Central memory CD8-positive, alpha-beta T cell (primary cell): Measurements from ENCODE around the gene EFCAB6.

Experiments used
- ATAC-seq: fragments of 150-1000 bp; cut with Tn5 transposase; replicated peaks from 2 replicates; pipeline ENCODE4 v1.10.0; 2022; ENCODE audit warnings: mild to moderate bottlenecking, moderate FRiP score, moderate number of reproducible peaks; ENCODE audit not compliant: poor library complexity, severe bottlenecking; ENCODE audit errors: extremely low read depth
- DNase-seq, 2 donors: peaks; one replicate each; pipeline ENCODE4 v3.0.0; 2021; ENCODE audit warnings: low spot score in 2 of 2
- H3K27ac Mint-ChIP-seq: one replicate; pipeline ENCODE4 v1.8.0; 2022; ENCODE audit warnings: low read depth, mild to moderate bottlenecking, moderate library complexity, mixed read lengths
- H3K27me3 Mint-ChIP-seq: one replicate; pipeline ENCODE4 v1.8.0; 2022; ENCODE audit warnings: mixed read lengths
- H3K36me3 Mint-ChIP-seq: one replicate; pipeline ENCODE4 v1.8.0; 2022; ENCODE audit warnings: mild to moderate bottlenecking, moderate library complexity, mixed read lengths; ENCODE audit not compliant: insufficient read depth
- H3K4me1 Mint-ChIP-seq: one replicate; pipeline ENCODE4 v1.8.0; 2022; ENCODE audit warnings: mixed read lengths
- H3K4me3 Mint-ChIP-seq: one replicate; pipeline ENCODE4 v1.8.0; 2022; ENCODE audit warnings: mild to moderate bottlenecking, moderate library complexity, mixed read lengths
- H3K9me3 Mint-ChIP-seq: one replicate; pipeline ENCODE4 v1.8.0; 2022; ENCODE audit warnings: mixed read lengths

EFCAB6 gene

DNA sequence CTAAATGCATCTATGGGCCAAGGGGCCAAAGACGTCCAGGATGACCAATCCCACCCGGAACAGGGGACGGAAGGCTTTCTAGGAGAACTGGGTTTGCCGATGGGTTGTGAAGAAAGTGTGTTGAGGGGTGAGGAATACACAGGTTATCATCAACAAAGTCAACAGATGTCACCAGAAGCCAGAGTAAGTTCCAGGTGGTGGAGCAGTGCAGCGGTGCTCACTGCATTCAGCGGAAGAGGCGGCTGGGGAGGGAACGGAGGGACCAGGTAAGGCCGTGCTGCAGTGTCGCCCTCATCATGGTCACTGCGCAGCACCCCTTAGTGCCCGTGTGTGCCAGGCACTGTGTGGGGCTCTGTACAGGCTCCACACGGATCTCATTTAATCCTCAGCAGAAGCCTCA lies 176.0 kb downstream of the EFCAB6 start:
- no peak for DNase-seq
- Mint-ChIP-seq H3K4me3 (no peak overlapping the region), H3K27ac (no peak overlapping the region), H3K27me3 (peaks cover 38% of the 10 kb centered on the region), H3K4me1 (no peaks in the 10 kb centered on the region), H3K36me3 (no peaks in the 10 kb centered on the region), H3K9me3 (peaks cover 9% of the 10 kb centered on the region)
- ATAC-seq: no peak

DNA sequence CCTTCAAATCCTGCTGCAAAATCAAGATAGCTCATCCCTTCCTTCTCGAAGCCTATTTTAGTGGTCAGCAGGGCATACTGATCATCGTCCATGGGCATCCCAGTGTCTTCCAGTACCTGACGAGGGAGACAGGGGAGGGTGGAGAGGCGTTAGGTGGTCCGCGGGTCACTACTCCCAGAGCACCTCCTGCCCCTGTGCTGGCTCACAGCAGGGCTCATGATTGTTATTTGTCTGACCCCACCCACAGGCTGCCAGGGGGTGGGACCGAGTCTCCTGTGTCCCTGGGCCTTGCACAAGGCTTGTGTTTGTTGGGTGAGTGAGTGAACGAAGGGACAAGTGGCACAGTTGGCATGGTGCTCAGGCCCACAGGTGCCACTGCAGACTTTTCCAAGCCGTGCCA lies 177.0 kb downstream of the EFCAB6 start:
- Mint-ChIP-seq H3K9me3 (peaks cover 9% of the 10 kb centered on the region), H3K27ac (no peak overlapping the region), H3K36me3 (no peaks in the 10 kb centered on the region)

DNA sequence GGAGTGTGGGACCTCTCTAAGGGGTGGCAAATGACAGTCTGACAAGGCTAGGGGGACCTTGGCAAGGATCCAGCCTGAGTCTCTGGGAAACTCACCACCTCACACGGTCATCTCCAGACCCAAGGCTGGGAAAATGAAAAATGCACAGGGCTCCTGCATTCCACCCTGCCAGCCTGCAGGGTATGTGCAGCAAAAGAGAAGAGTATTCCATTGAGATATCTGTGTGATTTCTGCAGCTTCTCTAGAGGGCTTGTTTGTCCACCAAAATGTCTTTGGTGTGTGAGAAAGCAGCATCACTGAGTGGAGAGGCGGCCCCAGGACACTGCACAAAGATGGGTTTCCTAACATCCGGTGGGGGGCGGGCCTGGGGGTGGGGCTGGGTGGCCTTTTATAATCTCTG lies 177.8 kb downstream of the EFCAB6 start:
- no peak overlapping the region for H3K4me3 Mint-ChIP-seq
- peaks cover 29% of the 10 kb centered on the region for H3K27me3 Mint-ChIP-seq
- H3K4me1 Mint-ChIP-seq: no peaks in the 10 kb centered on the region
- H3K36me3 Mint-ChIP-seq: no peaks in the 10 kb centered on the region
- H3K9me3 Mint-ChIP-seq: peaks cover 3% of the 10 kb centered on the region
- no peak for ATAC-seq
- no peak for DNase-seq
- H3K27ac Mint-ChIP-seq: no peak overlapping the region

More for the DNA sequence above, 177.0 kb downstream of the EFCAB6 start:
- Mint-ChIP-seq H3K27me3 (peaks cover 37% of the 10 kb centered on the region), H3K4me1 (no peaks in the 10 kb centered on the region), H3K4me3 (no peak overlapping the region)
- DNase-seq: no peak
- no peak for ATAC-seq

DNA sequence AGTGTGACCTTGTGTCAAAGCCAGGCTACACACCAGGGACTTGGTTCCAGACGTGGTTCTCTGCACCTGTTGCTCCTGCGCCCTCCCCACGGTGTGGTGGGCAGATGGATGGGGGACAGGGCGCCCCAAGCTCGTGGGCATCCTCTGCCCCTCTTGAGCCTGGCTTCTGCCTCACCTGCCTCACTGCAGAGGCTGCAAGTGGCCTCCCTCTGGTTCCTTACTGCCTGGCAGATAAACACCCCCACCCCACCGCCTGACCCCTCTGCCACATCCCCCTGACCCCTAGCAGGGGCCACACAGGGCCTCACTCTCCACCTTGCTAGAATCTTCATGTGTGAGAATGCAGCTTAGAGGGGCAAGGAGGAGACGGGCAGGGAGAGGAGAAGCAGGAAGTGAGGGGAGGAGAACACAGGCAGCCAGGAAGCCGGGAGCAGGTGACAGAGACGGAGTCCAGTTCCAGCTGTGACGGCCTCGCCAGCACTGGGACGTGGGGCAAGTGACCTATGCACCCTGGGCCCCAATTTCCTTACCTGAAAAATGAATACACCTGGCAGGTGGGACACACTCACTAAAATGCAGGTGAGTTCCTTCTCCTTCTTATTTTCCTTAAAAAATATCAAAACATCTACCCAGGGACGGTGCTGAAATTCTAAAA lies 178.3 kb downstream of the EFCAB6 start:
- H3K4me1 Mint-ChIP-seq: no peaks in the 10 kb centered on the region
- ATAC-seq (no peak), DNase-seq (no peak)
- H3K9me3 Mint-ChIP-seq: no peaks in the 10 kb centered on the region
- no peak overlapping the region for H3K27ac Mint-ChIP-seq
- H3K27me3 Mint-ChIP-seq: peaks cover 26% of the 10 kb centered on the region
- no peak overlapping the region for H3K4me3 Mint-ChIP-seq
- no peaks in the 10 kb centered on the region for H3K36me3 Mint-ChIP-seq

DNA sequence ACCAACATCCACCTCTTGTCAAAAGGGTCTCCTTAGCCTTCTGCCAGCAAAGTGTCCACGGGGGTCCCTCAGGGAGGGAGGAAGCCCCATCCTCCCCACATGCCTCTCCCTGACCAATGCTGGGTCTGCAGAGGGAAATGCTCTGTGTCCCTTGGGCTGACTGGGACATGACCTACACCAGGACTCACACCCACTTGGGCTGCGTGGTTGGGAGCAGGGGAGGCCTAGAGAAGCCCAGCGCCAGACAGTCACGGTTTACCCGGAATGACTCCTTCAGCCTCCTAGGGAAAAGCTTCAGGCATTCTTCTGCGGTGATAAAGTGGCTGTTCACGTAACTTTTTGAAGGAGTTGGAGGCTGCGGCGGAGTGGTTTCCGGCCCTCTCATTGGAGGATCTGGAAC lies 180.3 kb downstream of the EFCAB6 start:
- H3K27ac Mint-ChIP-seq: no peak overlapping the region
- H3K9me3 Mint-ChIP-seq: no peaks in the 10 kb centered on the region
- H3K27me3 Mint-ChIP-seq: peaks cover 21% of the 10 kb centered on the region
- ATAC-seq (no peak), DNase-seq (no peak)
- no peaks in the 10 kb centered on the region for H3K36me3 Mint-ChIP-seq
- no peaks in the 10 kb centered on the region for H3K4me1 Mint-ChIP-seq
- no peak overlapping the region for H3K4me3 Mint-ChIP-seq

DNA sequence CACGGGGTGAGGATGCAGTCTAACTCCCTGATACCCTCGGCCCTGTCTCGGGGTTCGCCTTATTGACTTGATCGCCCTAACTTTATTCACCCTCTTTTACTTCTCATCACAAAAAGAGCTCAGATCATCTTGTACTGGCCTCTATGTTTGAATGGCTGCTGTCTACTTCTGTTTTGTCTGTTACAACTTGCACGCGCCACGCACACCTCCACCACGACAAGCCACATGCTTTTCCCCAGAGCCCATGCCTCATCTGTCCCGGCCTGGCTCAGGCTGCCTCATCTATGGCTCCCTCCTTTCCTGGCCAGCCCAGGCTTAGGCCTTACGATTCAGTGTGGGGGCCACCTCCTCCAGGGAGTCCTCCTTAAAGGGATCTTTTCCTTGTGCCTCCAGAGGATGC lies 180.9 kb downstream of the EFCAB6 start:
- H3K4me1 Mint-ChIP-seq: no peaks in the 10 kb centered on the region
- DNase-seq (no peak), ATAC-seq (no peak)
- no peak overlapping the region for H3K4me3 Mint-ChIP-seq
- H3K36me3 Mint-ChIP-seq: no peaks in the 10 kb centered on the region
- no peak overlapping the region for H3K27ac Mint-ChIP-seq
- H3K27me3 Mint-ChIP-seq: peaks cover 21% of the 10 kb centered on the region
- no peaks in the 10 kb centered on the region for H3K9me3 Mint-ChIP-seq

DNA sequence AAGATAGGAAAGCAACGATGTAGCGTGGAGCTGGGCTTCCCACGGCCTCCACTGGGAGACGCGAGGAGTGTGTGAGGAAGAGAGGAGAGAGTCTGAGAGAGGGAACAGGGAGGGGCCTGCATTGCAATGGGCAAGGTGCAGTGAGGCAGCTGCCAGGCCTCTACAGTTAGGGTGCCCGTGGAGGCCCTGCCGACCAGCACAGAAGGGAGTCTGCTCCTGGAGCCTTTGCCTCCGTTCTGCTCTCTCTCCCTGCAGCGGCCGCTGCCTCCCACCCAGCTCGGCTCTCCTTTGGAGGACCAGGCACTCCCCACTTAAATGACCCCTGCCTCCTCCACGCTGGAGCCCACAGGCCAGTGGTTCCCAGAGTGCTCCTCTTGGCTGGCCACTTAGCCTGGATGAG lies 181.7 kb downstream of the EFCAB6 start:
- ATAC-seq: no peak
- Mint-ChIP-seq H3K4me3 (no peak overlapping the region), H3K36me3 (no peaks in the 10 kb centered on the region), H3K9me3 (no peaks in the 10 kb centered on the region), H3K27me3 (peaks cover 14% of the 10 kb centered on the region), H3K27ac (no peak overlapping the region), H3K4me1 (no peaks in the 10 kb centered on the region)
- no peak for DNase-seq

DNA sequence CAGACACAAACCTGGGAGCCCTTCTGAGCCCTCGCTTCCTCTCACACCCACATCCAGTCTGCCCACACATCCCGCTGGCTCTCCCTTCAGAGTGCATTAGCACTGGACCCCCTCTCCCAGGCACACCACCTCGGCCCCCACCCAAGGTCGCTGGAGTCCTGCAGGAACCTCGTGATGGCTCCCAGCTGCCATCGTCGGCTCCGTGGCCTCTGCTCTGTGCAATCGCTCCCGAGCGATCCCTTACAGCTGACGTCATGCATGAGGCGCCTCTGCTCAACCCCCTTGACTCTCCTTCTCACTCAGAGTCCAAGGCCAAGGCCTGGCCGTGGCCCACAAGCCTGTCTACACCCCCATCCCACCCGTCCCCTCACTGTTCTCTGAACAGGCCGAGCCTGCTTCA lies 183.9 kb downstream of the EFCAB6 start:
- H3K9me3 Mint-ChIP-seq: no peaks in the 10 kb centered on the region
- no peak for ATAC-seq
- H3K4me3 Mint-ChIP-seq: no peak overlapping the region

DNA sequence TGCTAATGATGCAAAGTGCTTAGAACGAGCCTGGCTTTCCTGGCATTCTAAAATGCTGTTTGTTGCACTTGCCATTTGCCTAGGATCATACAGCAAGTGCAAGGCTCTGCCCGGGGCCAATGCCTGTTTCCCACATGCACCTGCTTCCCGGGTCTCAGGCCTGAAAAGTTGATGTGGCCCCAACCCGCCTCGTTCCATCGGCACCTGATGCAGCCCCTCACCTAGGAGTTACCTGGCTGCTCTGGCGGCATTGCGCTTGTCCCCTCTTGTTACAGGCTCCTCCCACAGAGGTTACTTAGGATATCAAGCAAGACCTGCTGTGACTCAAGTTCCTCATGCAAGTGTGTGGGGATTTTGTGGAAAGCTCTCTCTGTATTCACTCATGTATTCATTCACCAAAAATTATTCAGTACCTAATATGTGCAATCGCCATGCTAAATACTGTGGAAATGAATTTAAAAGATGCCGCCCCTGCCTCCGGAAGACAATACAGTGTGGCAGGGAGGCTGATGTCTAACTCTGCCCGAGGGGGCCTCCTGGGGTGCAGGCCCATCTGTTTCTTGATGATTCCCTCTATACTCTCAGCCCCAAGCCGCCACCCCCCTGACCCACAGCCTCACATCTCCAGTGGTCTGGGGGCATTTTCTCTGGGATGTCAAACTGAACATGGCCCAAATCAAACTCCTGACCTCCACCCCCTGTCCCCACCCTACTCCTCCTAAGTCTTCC lies 184.5 kb downstream of the EFCAB6 start:
- no peaks in the 10 kb centered on the region for H3K36me3 Mint-ChIP-seq
- ATAC-seq (no peak), DNase-seq (no peak)
- peaks cover 24% of the 10 kb centered on the region for H3K27me3 Mint-ChIP-seq
- H3K27ac Mint-ChIP-seq: no peak overlapping the region
- H3K9me3 Mint-ChIP-seq: no peaks in the 10 kb centered on the region
- no peaks in the 10 kb centered on the region for H3K4me1 Mint-ChIP-seq
- no peak overlapping the region for H3K4me3 Mint-ChIP-seq

More for the DNA sequence above, 183.9 kb downstream of the EFCAB6 start:
- Mint-ChIP-seq H3K27ac (no peak overlapping the region), H3K4me1 (no peaks in the 10 kb centered on the region), H3K36me3 (no peaks in the 10 kb centered on the region), H3K27me3 (peaks cover 24% of the 10 kb centered on the region)
- no peak for DNase-seq

DNA sequence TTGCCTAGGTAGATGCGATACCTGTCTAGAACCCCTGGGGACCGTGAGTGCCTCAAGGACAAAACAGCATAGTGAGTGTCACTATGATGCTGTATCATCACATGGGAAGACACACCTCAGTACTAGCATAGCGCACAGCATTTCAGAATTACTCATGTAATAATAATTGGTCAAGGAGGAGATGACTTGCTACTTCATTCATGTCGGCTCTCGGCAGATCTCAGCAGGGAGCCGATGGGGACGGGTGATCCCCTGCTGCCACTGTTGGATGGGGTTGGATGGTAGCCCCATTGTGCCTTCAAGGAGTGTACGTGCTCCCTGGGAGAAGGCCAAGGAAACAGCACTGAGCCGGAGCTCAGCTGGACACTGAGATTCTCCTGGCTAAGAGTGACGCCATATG lies 186.9 kb downstream of the EFCAB6 start:
- Mint-ChIP-seq H3K9me3 (no peaks in the 10 kb centered on the region), H3K4me3 (no peak overlapping the region), H3K27me3 (peaks cover 24% of the 10 kb centered on the region), H3K36me3 (no peaks in the 10 kb centered on the region), H3K4me1 (no peaks in the 10 kb centered on the region), H3K27ac (no peak overlapping the region)
- DNase-seq: no peak
- no peak for ATAC-seq

DNA sequence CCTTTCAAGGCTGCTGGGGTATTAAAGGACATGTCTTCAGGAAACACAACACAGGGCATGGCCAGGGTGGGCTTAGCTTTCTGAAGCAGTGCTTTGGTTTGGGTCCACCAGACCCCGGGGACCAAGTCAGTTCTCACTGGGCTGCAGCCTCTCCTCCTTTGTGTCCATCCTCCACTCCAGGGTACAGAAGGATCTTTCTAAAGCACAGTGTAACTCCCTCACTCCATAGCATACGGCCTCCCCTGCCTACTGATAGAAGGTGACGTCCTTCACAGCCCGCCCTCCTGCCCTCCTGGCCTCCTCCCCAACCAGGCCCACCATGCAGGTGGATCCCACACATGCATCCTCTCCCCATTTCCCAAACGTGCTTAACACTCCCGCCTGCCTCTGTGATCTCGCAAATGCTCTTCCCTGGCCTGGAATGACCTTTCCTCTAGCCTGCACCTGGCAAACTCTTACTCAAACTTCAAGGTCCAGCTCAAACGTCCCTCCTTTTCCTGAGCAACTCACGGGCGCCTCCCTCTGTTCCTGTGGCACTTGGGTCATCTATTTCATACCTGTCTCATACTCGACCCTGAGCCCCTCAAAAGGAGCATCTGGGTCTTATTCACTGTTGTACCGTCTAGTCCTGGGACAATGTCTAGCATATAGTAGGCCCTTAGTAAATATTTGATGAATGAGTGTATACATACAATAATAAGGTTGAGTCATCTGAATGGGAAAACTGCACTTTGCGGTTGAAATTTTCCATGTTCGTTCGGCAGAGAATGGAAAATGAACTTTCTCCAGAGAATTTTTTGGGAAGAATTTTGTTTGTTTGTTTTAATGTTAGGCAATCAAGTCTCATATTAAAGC lies 187.7 kb downstream of the EFCAB6 start:
- no peak overlapping the region for H3K27ac Mint-ChIP-seq
- no peaks in the 10 kb centered on the region for H3K4me1 Mint-ChIP-seq
- H3K9me3 Mint-ChIP-seq: no peaks in the 10 kb centered on the region
- peaks cover 31% of the 10 kb centered on the region for H3K27me3 Mint-ChIP-seq
- H3K4me3 Mint-ChIP-seq: no peak overlapping the region
- H3K36me3 Mint-ChIP-seq: no peaks in the 10 kb centered on the region
- DNase-seq (no peak), ATAC-seq (no peak)

DNA sequence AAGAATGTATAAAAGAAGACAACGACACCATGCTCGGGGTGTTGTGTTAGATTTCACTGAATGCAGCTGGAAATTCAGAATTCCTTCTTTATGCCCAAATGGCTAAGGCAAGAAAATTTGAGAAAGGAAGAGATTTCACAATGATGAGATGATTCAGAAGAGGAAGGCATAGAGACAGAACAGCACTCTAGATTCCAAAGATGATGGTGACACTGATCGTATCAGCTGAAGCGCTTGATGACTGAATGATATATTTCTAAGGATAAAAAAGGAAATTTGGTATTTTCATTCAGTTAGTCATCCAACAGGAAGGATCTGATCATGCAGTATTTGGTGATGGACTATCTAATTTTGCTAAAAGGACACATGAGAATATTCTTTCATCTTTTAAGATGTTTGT lies 189.2 kb downstream of the EFCAB6 start:
- H3K4me1 Mint-ChIP-seq: no peaks in the 10 kb centered on the region
- no peak for ATAC-seq
- no peaks in the 10 kb centered on the region for H3K36me3 Mint-ChIP-seq
- no peak overlapping the region for H3K27ac Mint-ChIP-seq
- DNase-seq: no peak
- no peak overlapping the region for H3K4me3 Mint-ChIP-seq
- no peaks in the 10 kb centered on the region for H3K9me3 Mint-ChIP-seq
- H3K27me3 Mint-ChIP-seq: peaks cover 36% of the 10 kb centered on the region

DNA sequence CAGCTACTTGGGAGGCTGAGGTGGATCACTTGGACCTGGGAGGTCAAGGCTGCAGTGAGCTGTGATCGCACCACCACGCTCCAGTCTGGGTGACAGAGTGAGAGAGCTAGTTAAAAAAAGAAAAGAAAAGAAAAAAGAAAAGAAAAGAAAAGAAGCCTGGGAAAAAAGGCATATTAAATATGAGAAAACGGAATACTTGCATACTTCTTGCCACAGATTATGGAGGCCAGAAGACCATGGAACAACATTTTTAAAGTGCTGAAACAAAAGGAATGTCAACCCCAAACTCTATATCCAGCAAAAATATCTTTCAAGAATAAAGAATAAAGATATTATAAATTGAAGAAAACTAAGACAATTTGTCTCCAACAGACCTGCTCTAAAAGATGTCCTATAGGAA lies 191.9 kb downstream of the EFCAB6 start:
- no peak for ATAC-seq
- Mint-ChIP-seq H3K36me3 (no peaks in the 10 kb centered on the region), H3K4me3 (no peak overlapping the region), H3K4me1 (no peaks in the 10 kb centered on the region), H3K27me3 (peaks cover 57% of the 10 kb centered on the region), H3K27ac (no peak overlapping the region), H3K9me3 (no peaks in the 10 kb centered on the region)
- DNase-seq: no peak
